NCI-H774 (cell line): Measurements from ENCODE around the gene SSC4D.

Source experiments
- DNase-seq: peaks from one replicate; lab custom pipeline; 2025; lab: John Stamatoyannopoulos, UW

Gene SSC4D

GRCh38 chr7:76354516-76354915, 55.0 kb downstream of the SSC4D start:
- DNase-seq, result no peak

- no peak for DNase-seq
Measured at GRCh38 chr7:76353744-76354143, 55.8 kb downstream of the SSC4D start.

GRCh38 chr7:76352193-76352592, 57.3 kb downstream of the SSC4D start:
- DNase-seq, result no peak

GRCh38 chr7:76351372-76351771, 58.1 kb downstream of the SSC4D start:
- no peak for DNase-seq

GRCh38 chr7:76349313-76349885, 60.1 kb downstream of the SSC4D start:
- DNase-seq, result no peak

GRCh38 chr7:76347710-76348109, 61.8 kb downstream of the SSC4D start:
- DNase-seq, result no peak

GRCh38 chr7:76346778-76347177, 62.7 kb downstream of the SSC4D start:
- DNase-seq, result no peak

GRCh38 chr7:76346097-76346496, 63.4 kb downstream of the SSC4D start:
- DNase-seq, result no peak

- no peak for DNase-seq
Measured at GRCh38 chr7:76343931-76344321, 65.6 kb downstream of the SSC4D start.

- no peak for DNase-seq
Measured at GRCh38 chr7:76343294-76343930, 66.1 kb downstream of the SSC4D start.

GRCh38 chr7:76342222-76342621, 67.3 kb downstream of the SSC4D start:
- no peak for DNase-seq

GRCh38 chr7:76340617-76341131, 68.8 kb downstream of the SSC4D start:
- no peak for DNase-seq
